Nephron (organoid): ENCODE results near the gene RGPD4.
"Not testable (repeated sequence)": the region's sequence is repeated elsewhere in the genome, so short reads cannot be mapped to it uniquely, and the experiment has no call there.

Source experiments
- H3K27ac Mint-ChIP-seq, 3 experiments: 2 replicates each; pipeline ENCODE4 v1.8.0; 2020; ENCODE audit warnings: mixed read lengths in 3 of 3, mild to moderate bottlenecking in 2 of 3, moderate library complexity in 1 of 3
- H3K27me3 Mint-ChIP-seq: 2 replicates; pipeline ENCODE4 v1.8.0; 2021; ENCODE audit warnings: low read depth, mild to moderate bottlenecking, moderate library complexity, mixed read lengths
- H3K36me3 Mint-ChIP-seq: 2 replicates; pipeline ENCODE4 v1.8.0; 2020; ENCODE audit warnings: low read depth, mixed read lengths
- H3K4me1 Mint-ChIP-seq: 2 replicates; pipeline ENCODE4 v1.8.0; 2020; ENCODE audit warnings: mixed read lengths
- H3K4me3 Mint-ChIP-seq, 3 experiments: 2 replicates each; pipeline ENCODE4 v1.8.0; 2020; ENCODE audit warnings: mild to moderate bottlenecking in 3 of 3, mixed read lengths in 3 of 3, moderate library complexity in 2 of 3
- H3K9me3 Mint-ChIP-seq: 2 replicates; pipeline ENCODE4 v1.8.0; 2020; ENCODE audit warnings: mixed read lengths
- TF ChIP-seq, protein P1 (sequence below), 3 experiments: fragments of 200-600 bp; sonication (generic); IDR thresholded peaks; one replicate each; pipeline ENCODE4 v1.5.0; 2021; ENCODE audit warnings: antibody characterized with exemption in 3 of 3; ENCODE audit not compliant: unreplicated experiment in 3 of 3

The RGPD4 gene

DNA sequence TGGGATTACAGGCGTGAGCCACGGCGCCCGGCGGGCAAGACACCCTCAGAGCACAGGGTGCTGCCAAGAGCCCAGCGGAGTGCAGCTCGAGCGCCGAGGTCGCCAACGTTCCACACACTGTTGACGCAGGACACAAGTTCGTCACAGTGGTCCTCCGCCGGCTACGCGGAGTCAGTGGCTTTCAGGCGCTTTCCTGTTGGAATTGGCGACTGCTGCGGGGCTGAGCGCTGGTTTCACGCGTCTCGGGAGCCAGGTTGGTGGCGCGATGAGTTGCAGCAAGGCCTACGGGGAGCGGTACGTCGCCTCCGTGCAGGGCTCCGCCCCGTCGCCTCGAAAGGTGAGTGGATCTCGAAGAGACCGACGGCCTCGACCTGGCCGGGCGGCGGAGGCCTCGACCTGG lies at the start of gene RGPD4:
TSS of gene RGPD4 (plus strand) at position 144 of the 400 bp plus-strand sequence. CDS start at position 266, 122 bp downstream.
- not testable (repeated sequence) for H3K27me3 Mint-ChIP-seq, H3K9me3 Mint-ChIP-seq, H3K27ac Mint-ChIP-seq, H3K4me1 Mint-ChIP-seq, H3K4me3 Mint-ChIP-seq, H3K36me3 Mint-ChIP-seq

DNA sequence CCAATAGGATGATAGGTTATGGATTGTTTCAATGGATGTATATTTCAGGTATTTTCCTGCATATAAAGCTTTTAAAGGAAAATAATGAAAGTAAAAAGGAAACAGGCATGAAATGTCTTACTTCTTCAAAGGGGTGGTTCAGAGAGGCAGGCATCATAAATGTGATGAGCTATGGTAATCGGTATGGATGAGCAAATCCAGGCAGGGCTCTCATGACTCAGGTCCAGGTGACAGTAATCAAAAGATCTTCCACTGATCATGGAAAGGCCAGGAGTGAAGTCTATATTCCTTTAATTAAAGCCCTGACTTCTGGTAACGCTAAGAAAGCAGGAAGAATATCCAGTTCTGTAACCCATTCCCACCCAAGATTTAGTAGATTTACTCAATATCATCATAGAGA lies 48.7 kb upstream of the RGPD4 start:
- Mint-ChIP-seq H3K27ac (no peak overlapping the region), H3K27me3 (peaks cover 3% of the 10 kb centered on the region), H3K4me1 (peaks cover 18% of the 10 kb centered on the region), H3K4me3 (no peak overlapping the region), H3K36me3 (no peaks in the 10 kb centered on the region), H3K9me3 (no peaks in the 10 kb centered on the region)
- TF ChIP-seq, protein P1, sequence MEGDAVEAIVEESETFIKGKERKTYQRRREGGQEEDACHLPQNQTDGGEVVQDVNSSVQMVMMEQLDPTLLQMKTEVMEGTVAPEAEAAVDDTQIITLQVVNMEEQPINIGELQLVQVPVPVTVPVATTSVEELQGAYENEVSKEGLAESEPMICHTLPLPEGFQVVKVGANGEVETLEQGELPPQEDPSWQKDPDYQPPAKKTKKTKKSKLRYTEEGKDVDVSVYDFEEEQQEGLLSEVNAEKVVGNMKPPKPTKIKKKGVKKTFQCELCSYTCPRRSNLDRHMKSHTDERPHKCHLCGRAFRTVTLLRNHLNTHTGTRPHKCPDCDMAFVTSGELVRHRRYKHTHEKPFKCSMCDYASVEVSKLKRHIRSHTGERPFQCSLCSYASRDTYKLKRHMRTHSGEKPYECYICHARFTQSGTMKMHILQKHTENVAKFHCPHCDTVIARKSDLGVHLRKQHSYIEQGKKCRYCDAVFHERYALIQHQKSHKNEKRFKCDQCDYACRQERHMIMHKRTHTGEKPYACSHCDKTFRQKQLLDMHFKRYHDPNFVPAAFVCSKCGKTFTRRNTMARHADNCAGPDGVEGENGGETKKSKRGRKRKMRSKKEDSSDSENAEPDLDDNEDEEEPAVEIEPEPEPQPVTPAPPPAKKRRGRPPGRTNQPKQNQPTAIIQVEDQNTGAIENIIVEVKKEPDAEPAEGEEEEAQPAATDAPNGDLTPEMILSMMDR (IDR thresholded peaks at IDR 0.05; ENCODE audit: unreplicated experiment in 3 of 3), result no peak

DNA sequence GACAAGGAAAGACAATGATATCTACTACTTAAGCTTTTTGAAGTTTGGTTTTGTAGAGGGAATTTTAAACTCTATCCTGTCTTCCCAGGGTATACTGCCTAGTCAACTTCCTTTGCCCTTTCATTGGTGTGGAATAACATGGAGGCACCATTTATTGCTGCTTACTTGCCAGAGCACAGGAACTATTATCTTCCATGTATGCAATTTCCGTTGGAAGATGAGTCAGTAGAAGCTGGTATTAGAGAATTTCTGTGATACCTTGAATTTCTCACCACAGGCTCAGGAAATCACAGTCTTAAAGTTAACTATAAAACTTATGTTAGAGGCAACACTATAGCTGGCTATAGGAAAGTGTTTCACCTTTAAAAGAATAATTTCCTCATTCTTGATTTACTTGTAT lies 40.9 kb upstream of the RGPD4 start:
- no peaks in the 10 kb centered on the region for H3K36me3 Mint-ChIP-seq
- TF ChIP-seq, protein P1 (IDR thresholded peaks at IDR 0.05; ENCODE audit: unreplicated experiment in 3 of 3), result no peak
- H3K27ac Mint-ChIP-seq, result no peak overlapping the region
- no peaks in the 10 kb centered on the region for H3K9me3 Mint-ChIP-seq
- H3K4me3 Mint-ChIP-seq, result no peak overlapping the region
- no peaks in the 10 kb centered on the region for H3K4me1 Mint-ChIP-seq
- H3K27me3 Mint-ChIP-seq, result no peaks in the 10 kb centered on the region

DNA sequence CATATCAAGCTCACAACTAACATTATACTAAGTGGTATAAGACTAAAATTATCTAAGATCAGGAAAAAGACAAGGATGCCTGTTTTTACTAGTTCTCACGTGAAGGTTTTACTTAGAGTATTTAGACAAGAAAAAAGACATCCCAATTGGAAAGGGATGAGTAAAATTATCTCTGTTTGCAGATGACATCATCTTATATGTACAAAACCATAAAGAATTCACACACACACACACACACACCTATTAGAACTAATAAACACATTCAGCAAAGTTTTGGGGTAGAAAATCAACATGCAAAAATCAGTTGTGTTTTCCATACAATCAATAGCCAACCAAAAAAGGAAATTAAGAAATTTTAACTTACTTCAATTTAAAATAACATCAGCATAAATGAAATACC lies 35.9 kb upstream of the RGPD4 start:
- no peaks in the 10 kb centered on the region for H3K36me3 Mint-ChIP-seq
- H3K4me1 Mint-ChIP-seq, result no peaks in the 10 kb centered on the region
- H3K9me3 Mint-ChIP-seq, result peaks cover 5% of the 10 kb centered on the region
- TF ChIP-seq, protein P1 (IDR thresholded peaks at IDR 0.05; ENCODE audit: unreplicated experiment in 3 of 3), result no peak
- no peak overlapping the region for H3K27ac Mint-ChIP-seq
- no peak overlapping the region for H3K4me3 Mint-ChIP-seq
- no peaks in the 10 kb centered on the region for H3K27me3 Mint-ChIP-seq

DNA sequence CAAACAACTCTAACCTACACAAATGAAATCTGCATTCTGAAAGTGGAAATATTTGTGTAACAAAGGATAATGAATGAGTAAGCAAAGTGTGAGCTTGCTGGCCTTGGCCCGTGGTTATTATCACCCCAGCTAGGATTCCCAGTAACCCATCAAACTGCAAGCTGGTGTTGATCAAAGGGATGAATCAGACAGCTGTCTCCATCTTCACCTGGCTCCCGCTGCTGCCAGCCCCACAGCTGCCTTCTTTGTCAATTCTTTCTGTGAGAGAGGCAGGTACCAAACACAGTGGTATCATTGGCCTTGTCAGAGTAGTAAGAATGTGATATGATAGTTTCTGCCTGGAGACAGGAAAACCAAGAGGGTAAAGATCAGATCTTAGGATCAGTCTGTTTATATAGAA lies 25.2 kb upstream of the RGPD4 start:
- H3K27ac Mint-ChIP-seq, result no peak overlapping the region
- TF ChIP-seq, protein P1 (IDR thresholded peaks at IDR 0.05; ENCODE audit: unreplicated experiment in 3 of 3), result no peak
- H3K27me3 Mint-ChIP-seq, result peaks cover 3% of the 10 kb centered on the region
- no peak overlapping the region for H3K4me3 Mint-ChIP-seq
- no peaks in the 10 kb centered on the region for H3K36me3 Mint-ChIP-seq
- H3K4me1 Mint-ChIP-seq, result peaks cover 19% of the 10 kb centered on the region
- H3K9me3 Mint-ChIP-seq, result no peaks in the 10 kb centered on the region

DNA sequence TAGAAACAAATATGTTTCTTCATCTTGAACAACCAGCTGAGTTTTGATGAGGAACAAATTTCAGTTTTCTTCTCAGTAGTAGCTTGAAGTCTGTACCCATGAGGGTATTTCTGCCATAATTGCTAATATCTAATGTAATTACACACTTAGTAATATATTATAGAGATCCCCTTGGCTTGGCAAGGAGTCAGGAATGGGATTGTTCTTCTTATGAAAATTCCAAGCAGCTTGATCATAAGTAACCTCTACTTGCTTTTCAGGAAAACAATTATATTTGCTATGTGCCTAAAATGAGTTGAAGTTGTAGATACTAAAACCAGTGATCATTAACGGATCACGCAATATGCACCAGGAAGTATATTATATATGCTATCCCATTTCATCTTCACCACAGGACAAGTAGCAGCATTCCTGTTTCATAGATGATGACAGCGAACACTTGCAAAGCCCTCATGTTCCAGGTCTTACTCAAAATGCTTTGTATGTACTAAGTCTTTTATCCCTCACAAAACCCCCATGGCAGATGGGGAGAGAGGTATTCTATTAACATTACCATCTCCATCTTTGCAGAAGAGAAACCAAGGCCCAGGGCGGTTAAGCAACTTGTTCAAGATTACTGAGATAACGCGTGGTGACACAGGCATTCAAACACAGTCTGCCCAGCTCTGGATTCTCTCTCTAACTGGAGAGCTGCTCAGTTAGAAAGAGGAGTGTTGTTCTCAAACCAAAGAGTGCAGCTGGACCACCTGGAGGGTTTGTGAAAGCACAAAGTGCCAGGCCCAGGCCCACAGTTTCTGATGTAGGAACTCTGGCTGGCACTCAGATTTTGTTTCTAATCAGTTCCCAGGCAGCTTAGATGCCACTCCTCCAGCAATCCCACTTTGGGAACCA lies 21.8 kb upstream of the RGPD4 start:
- Mint-ChIP-seq H3K9me3 (no peaks in the 10 kb centered on the region), H3K36me3 (no peaks in the 10 kb centered on the region), H3K4me3 (no peak overlapping the region), H3K27ac (no peak overlapping the region), H3K27me3 (peaks cover 3% of the 10 kb centered on the region), H3K4me1 (peaks cover 29% of the 10 kb centered on the region)
- TF ChIP-seq, protein P1 (IDR thresholded peaks at IDR 0.05; ENCODE audit: unreplicated experiment in 3 of 3), result no peak
